Bone marrow (tissue), 2 donors: Measurements from ENCODE around the gene MTFR1L.
"Not testable (repeated sequence)": the region's sequence is repeated elsewhere in the genome, so short reads cannot be mapped to it uniquely, and the experiment has no call there.

Source experiments
- DNase-seq, 2 donors: peaks; one replicate each; lab custom pipeline; 2025; lab: John Stamatoyannopoulos, UW

The MTFR1L gene

GRCh38 chr1:25825605-25826004 lies 5.9 kb downstream of the MTFR1L start:
- no peak for DNase-seq

- no peak for DNase-seq
Observed at GRCh38 chr1:25826571-25826970, 6.8 kb downstream of the MTFR1L start.

- no peak for DNase-seq
Observed at GRCh38 chr1:25828491-25828890, 8.7 kb downstream of the MTFR1L start.

GRCh38 chr1:25829046-25829445 lies 9.3 kb downstream of the MTFR1L start:
- no peak for DNase-seq

GRCh38 chr1:25831569-25832196 lies 11.9 kb downstream of the MTFR1L start:
- peak in 1 of 2 donors; percentile 32 for DNase-seq

DNA sequence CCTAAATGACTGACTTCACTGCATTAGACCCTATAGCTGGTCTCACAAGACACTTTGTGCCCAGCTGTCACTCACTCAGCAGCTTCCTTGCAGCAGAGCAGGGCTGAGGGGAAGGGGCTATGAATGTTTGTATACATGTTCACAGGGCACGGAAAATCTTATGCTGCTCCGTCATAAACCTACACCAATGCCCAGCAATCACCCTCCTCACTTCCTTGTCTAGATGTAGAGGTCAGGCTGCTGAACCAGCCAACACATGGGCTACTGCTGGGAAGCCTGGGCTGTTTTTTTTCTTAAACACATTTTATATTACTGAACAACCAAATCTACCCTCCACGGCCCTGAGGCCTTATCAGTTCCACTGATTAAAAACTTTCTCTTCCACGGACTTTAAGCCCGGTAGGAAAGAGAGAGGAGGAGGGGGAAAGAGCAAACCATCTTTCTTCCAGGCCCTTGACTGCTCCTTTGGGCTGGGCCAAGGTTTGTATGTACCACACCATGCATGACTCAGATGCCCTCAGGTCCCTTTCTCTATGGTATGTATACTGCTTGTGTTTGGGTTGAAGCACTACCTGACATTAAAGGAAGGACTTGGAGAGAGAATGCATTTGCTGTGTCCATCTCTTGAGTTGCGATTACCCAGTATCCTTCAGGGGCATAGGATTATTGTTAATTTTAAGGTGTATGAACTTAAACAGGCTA lies 12.7 kb downstream of the MTFR1L start:
- no peak for DNase-seq

DNA sequence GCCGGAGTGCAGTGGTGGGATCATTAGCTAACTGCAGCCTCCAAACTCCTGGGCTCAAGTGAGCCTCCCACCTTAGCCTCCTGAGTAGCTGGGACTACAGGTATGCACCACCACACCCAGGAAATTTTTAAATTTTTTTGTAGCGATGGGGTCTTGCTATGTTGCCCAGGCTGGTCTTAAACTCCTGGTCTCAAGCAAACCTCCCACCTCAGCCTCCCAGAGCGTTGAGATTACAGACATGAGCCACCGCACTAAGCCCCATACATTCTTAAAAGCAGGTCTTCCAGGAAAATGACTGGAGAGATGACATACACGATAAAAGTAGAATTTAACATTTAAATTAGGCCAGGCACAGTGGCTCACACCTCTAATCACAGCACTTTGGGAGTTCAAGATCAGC lies 13.4 kb downstream of the MTFR1L start:
- DNase-seq, result no peak

- DNase-seq, result no peak
Observed at GRCh38 chr1:25834894-25835293, 15.1 kb downstream of the MTFR1L start.

- no peak for DNase-seq
Observed at GRCh38 chr1:25836695-25837094, 16.9 kb downstream of the MTFR1L start.

- DNase-seq, result no peak
Observed at GRCh38 chr1:25837262-25837875, 17.6 kb downstream of the MTFR1L start.

GRCh38 chr1:25839808-25840207 lies 20.1 kb downstream of the MTFR1L start:
- DNase-seq, result not testable (repeated sequence)

GRCh38 chr1:25843483-25843882 lies 23.7 kb downstream of the MTFR1L start:
- DNase-seq, result no peak

DNA sequence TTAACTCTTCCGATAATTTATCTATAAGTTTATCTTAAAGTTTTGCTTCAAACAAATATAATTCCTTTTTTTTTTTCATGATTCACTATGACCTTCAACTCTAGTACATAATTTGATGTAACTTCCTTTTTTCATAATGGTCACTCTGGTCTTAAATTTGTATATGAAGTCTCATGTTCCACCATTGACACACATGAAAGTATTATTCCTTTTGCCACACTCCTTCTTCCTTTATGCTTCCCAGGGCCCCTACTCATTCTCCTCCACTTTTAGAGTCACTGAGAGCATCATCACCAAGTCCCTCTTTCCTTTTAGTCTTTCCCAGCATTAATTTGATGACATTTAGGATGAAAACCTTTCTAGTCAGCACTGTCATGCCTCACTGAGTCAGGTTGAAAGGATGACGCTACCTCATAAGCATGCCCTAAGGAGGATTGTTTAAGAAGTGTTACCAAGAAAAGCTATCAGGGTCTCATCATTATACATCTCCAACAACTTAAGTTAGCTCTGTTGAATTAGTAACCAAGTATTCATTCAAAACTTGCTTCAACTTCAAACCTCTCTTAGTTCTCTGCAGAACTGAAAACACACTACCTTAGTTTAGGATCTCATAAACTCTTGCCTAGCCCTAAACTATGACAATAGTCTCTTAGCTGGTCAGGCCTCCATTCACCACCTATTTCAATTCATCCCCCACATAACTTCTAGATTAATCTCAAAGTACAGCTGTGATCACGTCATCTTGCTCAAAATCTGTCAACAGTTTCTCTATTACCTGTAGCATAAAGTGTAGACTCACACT lies 25.0 kb downstream of the MTFR1L start:
- no peak for DNase-seq

DNA sequence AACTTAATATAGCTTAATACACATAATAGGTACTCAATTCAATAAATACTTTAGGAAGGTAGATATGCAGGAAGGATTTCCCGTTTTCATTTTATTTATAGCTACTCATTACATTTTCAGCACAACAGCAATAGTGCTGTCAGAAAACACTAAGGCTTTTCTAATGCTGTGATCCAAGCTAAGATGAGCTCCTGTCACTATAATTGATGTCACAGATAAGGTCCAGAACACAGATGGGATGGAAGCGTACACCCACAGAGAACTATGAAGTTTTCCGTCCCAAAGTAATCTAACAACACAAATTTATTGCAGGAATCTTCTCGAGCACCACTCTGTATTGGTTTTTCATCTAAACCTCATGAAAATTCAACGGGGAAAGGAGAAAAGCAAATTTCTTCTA lies 25.9 kb downstream of the MTFR1L start:
- no peak for DNase-seq

GRCh38 chr1:25847929-25848328 lies 28.2 kb downstream of the MTFR1L start:
- DNase-seq, result no peak

DNA sequence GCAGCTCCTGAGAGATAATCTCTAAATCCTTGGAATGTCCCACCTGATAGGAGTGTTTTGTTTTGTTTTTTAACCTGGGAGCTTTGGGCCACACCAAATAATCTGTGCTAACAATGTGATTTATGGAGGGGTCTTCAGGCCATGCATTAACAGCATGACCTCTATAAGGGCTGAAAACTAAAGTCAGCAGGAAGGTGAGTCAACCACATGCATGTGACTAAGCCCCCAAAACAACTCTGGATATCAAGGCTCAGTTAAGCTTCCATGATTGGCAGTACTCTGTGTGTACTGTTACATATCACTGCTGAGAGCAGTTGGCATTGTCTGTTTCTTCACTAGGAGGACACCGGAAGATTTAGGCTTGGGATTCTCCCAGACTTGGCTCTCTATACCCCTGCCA lies 28.8 kb downstream of the MTFR1L start:
- no peak for DNase-seq

DNA sequence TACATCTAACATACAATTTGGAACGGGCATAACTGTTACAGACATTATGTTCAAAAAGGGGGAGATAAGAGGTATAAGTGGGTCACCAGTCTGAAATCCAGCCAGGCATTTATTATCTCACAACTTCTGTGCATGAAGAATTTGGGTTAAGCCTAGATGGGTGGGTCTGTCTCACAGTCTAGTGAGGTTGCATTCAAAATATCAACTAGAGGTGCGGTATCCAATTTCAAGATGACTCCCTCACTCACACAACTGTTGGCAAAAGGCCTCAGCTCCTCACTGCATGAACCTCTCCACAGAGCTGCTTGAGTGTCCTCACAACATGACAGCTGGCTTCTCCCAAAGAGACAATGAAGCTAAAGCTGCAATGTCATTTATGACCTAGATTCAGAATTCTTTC lies 34.8 kb downstream of the MTFR1L start:
- DNase-seq, result no peak

- no peak for DNase-seq
Observed at GRCh38 chr1:25856856-25857255, 37.1 kb downstream of the MTFR1L start.

DNA sequence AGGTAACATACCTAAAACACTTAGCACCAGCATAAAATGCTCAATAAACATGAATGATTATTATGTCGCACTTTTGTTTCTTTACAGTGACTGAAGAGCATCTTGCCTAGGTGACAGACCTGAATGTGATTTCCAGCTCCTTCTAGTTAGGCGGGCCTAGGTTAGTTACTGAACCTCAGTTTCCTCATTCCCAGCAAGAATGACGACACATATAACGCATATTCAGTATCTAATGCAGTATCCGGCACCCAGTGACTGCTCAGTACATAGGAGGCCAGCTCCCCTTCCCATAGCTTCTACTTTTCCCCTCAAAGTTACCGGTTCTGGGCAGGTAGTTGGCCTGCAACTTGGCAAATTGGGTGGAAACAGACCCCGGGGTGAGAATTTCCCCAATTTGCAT lies 38.7 kb downstream of the MTFR1L start:
- DNase-seq, result no peak

DNA sequence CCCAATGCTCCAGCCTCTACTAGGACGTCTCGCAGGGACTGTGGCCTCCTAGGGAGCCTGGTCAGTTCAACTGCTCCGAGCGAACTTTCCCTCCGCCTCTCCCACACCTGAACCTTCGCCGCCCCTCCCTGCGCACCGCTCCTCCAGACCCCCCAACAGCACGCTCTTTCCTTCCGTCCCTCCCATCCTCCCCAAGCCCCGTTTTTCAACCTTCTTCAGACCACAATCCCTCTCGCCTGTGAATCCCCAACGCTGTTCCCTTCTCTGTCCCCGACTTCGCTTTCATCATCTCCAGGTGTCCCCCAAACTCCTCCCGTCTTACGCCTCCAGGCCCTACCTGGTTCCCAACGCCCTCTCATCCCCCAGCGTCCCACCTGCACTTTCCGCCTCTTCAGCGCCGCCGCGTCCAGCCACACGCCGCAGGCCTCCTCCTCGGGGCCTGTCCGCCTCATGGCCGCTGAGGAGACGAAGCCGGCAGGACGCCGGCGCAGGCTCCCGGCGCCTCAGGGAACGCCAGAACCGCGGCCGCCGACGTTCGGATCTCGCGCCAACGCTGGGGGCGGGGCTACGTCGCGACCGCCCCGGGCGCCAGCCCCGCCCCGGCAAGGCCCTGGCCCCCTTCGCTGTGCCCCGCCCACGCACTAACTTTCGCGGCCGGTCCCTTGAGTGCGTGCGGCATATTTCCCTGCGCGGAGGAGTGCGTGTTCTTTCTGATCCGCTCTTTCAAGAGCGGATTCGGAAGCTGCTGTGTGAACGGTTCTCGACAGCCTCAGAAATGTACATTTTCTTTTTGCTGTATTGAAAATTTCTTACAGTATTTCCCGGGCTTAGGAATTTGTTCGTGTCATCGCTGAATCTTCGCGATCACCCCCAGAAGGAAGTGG lies 39.4 kb downstream of the MTFR1L start, which contains the start of gene AUNIP:
AUNIP (minus strand) TSS at position 552 of the 884 bp plus-strand sequence; CDS start at position 452, 100 bp downstream.
- DNase-seq, result peak; percentile 66 to 78
